Stimulated activated CD4-positive, alpha-beta T cell treated with anti-CD3 and anti-CD28 coated beads, TNF-alpha, amount 100 ng/mL, for 48 hours (primary cell): ENCODE measurements around the gene NDFIP1.
A peak's percentile ranks its signal among the peaks of the same experiment; 100 is the strongest.
"Not testable (repeated sequence)": the region's sequence is repeated elsewhere in the genome, so short reads cannot be mapped to it uniquely, and the experiment has no call there.

Source experiments
- DNase-seq, 3 donors: peaks; one replicate each; pipeline ENCODE4 v3.0.0-alpha.2; 2020; ENCODE audit warnings: low read depth in 3 of 3

NDFIP1 gene, protein sequence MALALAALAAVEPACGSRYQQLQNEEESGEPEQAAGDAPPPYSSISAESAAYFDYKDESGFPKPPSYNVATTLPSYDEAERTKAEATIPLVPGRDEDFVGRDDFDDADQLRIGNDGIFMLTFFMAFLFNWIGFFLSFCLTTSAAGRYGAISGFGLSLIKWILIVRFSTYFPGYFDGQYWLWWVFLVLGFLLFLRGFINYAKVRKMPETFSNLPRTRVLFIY

GRCh38 chr5:142108432-142109330 is at the start of gene NDFIP1:
NDFIP1 (plus strand) TSS chr5:142108779; CDS start chr5:142108975, 196 bp downstream.
- DNase-seq = peak; percentile 71 to 82 (median 73)

GRCh38 chr5:142059304-142059940 is 49.2 kb upstream of the NDFIP1 start:
- DNase-seq = no peak

DNA sequence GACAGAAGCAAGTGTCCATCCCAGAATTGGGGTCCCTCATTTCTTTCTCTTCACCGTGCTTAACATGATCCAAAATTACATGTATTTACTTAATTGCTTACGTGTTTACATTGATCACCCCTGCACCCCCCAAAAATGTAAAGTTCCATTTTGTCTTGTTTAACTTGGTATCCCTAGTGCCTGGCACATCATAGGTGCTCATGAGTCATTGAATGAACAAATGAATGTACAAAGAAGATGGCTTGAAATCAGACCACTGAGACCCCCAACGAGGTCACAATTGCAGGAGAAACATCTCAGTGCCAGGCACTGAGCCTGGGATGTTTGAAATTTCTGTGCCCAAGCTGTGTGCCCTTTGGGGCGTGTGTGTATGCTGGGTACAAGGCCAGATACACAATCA is 45.2 kb upstream of the NDFIP1 start:
- no peak for DNase-seq

DNA sequence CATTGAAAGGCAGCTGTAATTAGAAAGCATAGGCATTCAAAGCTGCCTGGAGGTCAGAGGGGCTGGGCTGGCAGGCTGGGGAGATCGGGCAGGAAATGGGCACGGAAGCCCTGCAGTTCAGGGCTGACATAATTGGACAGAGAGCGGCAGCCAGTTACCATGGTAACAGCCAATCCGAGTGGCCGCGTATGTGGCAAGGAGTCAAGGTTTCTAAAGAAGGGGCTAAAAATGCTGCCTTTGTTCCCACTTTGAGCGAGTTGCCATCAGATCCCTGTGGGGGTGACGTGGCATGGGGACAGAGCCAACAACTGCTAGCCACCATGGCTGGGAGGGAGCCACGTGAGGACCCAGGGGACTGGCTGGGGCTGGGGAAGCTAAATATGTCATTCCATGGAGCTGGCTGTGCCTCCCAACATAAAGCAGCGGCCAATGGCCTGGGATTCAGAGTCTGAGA is 44.7 kb upstream of the NDFIP1 start:
- no peak for DNase-seq

GRCh38 chr5:142065273-142065672 is 43.3 kb upstream of the NDFIP1 start:
- no peak for DNase-seq

DNA sequence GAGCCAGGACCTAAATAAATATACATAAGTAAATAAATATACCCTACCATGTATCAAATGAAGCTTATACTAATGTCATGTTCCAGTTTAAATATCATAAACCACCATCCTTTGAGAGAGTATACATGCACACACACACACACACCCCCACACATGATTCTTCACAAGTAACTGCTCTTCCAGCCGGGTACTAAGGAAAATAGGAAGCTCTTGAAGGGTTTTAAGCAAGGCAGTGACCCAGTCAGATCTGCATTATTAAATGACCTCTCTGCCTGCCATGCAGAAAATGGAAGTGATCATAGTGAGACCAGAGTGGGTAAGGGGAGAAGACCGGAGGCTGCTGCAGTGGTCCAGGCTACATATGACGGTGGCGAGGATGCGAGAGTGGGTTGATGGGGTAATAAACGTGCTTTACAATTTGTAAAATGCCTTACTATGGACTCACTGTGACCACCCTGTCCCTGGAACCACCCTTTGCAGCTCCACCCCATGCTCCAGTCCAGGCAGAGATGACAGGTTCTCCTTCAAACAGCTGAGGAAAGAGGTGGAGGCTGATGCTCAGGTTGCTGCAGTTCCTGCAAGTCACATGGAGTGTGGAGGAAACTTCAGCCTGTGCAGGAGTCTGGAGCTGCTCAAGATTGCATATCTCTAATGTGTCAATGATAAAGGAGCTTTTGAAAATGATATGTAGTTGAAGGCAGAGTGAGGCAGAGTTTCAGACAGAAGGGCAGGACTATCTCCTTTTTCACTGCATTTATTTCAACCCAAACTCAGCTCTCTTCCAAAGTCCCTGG is 38.8 kb upstream of the NDFIP1 start:
- DNase-seq = no peak

DNA sequence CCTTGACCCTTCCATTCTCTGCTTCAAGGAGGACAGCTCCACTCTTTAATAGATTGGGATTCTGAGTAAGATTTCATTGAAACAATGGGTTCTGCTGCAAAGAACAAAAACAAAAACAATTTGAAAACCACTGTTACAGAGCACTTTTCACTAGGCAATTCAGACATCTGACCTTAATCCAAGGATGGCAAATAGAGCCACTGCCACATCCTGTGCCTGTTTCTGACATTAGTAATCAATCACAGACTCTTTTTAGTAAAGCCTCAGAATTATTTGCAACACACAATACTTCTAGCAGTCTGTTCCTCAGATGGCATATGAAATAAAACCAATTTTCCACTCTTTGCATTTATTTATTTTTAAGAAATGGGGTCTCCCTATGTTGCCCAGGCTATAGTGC is 37.8 kb upstream of the NDFIP1 start:
- no peak for DNase-seq

GRCh38 chr5:142072488-142072887 is 36.1 kb upstream of the NDFIP1 start:
- no peak for DNase-seq

- DNase-seq = no peak
Measured at GRCh38 chr5:142073362-142073988, 35.1 kb upstream of the NDFIP1 start.

DNA sequence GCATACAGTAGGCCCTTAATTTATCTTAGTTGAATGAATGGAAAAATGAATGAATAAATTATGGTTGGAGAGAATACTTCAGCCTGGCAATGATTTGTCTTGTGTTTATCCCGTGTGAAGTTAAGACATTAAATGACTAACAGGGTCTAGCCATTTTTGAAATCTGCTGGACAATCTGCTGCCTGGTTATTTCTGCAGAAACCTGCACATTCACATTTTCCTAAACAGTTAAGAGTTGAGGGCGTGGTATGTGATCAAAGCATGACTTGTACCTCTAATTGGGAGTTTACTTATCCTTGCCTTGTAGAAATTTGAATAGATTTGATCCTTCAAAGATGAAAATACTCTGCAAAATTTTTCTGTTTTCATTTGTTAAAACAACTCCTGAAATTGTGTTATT is 34.6 kb upstream of the NDFIP1 start:
- no peak for DNase-seq

- DNase-seq = no peak
Measured at GRCh38 chr5:142078221-142078620, 30.4 kb upstream of the NDFIP1 start.

DNA sequence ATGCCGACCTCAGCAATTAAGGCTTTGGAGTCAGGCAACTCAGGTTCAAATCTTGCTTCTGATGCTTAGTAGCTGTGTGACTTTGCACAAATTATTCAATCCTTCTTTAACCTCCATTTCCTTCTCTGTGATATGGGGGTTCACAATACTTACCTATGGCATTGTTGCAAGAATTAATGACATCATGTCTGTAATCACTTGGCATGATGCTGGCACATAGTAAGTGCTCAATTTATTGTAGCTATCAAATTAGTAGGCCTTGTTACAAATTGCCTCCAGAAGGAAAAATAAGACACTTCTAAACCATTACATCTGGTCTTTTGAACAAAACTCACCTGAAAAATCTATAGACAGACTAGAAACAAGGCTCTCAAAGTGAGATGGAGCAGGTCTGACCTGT is 29.9 kb upstream of the NDFIP1 start:
- no peak for DNase-seq

DNA sequence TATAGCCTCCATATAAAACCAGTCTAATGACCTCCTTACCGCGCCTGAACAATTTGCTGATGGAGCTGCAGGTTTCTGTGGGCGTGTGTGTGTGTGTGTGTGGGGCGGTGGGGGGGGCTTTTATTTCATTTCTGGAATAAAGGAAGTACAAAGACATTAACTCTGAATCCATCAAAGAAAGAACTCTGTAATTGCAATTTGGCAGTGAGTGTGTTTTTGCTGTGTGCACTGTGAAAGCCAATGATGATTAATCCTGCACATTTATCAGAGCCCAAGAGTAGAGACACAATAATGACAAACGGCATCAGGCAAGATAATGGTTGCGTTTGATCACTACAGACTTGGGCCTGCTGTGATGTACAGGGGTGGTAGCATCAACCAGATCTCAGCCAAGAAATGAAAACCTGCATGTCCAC is 29.3 kb upstream of the NDFIP1 start:
- no peak for DNase-seq

GRCh38 chr5:142080248-142080647 is 28.3 kb upstream of the NDFIP1 start:
- DNase-seq = no peak

DNA sequence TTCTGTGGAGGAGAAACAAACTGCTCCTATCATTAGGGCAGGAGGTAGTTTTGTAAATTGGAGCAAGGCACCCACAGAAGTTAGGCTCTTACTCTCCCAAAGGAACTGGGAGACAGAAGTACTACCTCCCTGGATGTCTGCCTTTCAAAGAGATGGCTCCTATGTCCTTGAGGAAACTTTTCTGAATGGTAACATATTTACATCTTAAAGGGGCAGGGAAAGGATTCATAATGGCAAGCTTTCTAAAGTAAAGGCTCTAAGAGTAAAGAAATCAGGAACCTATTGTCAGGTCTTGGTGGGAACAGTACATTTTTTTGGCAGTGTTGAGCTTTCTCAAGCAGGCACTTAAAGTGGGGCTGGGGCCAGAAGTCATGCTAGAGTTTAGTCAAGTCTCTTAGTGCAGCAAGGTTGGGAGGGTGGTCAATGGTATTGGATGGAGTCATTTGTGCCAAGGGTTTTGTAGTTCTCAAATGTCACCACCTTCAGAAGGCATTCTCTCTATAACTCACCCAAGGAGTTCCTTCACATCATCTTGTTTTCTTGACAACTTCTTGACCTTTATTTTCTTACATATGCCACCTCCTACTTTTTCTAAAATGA is 26.3 kb upstream of the NDFIP1 start:
- DNase-seq = no peak

GRCh38 chr5:142086229-142086628 is 22.4 kb upstream of the NDFIP1 start:
- no peak for DNase-seq

DNA sequence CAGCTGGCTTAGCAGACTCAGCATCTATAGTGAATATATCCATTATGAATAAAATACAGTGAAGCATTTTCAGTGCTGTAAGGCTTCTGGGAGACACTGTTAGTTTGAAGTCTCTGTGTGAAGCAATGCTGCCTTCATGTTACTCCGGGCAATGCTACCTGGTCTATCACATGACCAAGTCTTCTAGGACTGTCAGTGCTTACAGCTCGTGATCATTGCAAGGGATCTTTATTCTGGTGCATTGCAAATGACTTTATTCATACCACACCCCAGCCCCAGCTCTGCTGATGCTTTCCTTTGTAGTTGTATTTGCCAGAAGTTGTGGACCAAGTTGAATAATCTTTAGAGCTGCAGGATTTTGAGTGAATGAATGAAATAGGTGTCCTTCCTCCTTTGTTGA is 21.9 kb upstream of the NDFIP1 start:
- DNase-seq = no peak

DNA sequence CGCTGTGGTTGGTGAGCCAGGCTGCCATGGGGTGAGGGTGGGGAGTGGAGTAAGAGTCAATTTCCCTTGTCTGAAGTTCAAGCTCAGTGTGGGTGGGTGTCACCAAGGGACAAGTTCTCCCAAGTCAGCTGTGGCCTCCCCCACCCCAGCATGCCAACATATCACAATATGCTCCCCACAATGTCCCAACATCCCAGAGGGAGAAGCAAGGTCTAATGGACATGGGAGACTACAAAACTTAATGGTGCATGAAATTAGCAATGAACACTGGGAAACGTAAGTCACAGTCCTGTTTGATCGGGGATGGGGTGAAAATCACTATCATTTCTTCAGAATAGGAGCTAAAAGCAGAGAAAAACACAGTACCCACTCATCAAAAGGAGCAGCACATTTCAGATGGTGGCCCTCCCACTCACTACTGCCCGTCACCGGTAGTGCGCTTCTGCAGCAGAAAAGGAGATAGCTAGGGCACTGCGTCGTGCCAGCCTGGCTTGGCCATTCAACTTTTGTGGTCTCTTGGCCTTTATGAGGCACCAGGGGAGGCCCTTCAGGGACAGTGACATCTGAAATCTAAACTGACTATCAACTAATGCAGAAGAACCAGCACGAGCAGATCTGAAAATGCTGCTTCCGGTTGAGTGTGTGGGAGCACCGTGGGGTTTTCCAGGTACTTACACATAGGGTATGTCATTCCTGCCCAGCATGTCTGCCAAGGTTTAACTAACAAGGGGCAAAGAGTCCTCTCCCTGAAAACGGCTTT is 20.5 kb upstream of the NDFIP1 start:
- DNase-seq = peak in 1 of 3 donors; percentile 43

GRCh38 chr5:142088855-142089479 is 19.6 kb upstream of the NDFIP1 start:
- not testable (repeated sequence) for DNase-seq

DNA sequence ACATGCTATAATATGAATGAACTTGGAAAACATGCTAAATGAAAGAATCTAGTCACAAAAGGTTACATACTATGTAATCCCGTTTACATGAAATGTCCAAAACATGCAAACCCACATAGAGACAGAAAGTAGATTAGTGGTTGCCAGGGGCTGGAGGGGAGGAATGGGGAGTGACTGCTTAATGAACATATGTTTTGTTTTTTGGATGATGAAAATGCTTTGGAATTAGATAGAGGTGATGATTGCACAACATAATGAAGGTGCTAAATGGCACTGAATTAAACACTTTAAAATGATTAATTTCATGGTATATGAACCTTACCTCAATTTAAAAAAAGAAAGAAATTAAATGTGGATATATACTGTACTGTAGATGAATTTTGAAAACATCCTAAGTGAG is 17.6 kb upstream of the NDFIP1 start:
- no peak for DNase-seq
